ENCODE data around the gene TMEM203. TPM values are rescaled to one million over a fixed set of nuclear protein-coding genes. Genes with fewer than 3 reads are reported as not detected.

The TMEM203 gene
- total and polyA plus RNA-seq, 2 of the 4 experiments (the other 2 are of a cell fraction) = 18.8 to 40.6 TPM

GRCh38 chr9:137193771-137194170, 11.7 kb downstream of the TMEM203 start:
- ChIA-PET CTCF (no interaction called here), POLR2A (ENCODE audit: unreplicated experiment) (no interaction called here)
- Histone ChIP-seq H2AK9ac (replicated peaks; ENCODE audit: low read depth, low read length, poor library complexity) (no peak overlapping the region), H4K20me1 (ENCODE audit: insufficient read depth, low read length) (peaks cover 43% of the 10 kb centered on the region), H3K79me1 (ENCODE audit: low read depth in 1 of 2, low read length in 2 of 2) (peaks cover 10 to 76% of the 10 kb centered on the region in 2 experiments), H4K91ac (ENCODE audit: insufficient read depth, low read depth, low read length) (no peak overlapping the region), H3K27me3 (ENCODE audit: control insufficient read depth, insufficient read depth, low read length) (no peaks in the 10 kb centered on the region), H2BK120ac (ENCODE audit: low read depth, low read length) (no peak overlapping the region), H2BK20ac (ENCODE audit: low read depth, low read length) (no peak overlapping the region), H3K4ac (ENCODE audit: low read depth, low read length) (no peak overlapping the region), H3K4me1 (ENCODE audit: control insufficient read depth, insufficient read depth, low read length) (peaks cover 18% of the 10 kb centered on the region), H3K4me3 (ENCODE audit: insufficient read depth, low read depth, low read length) (no peak overlapping the region), H2AK5ac (ENCODE audit: low read depth, low read length) (no peak overlapping the region), H3K14ac (replicated peaks; ENCODE audit: low read depth, low read length) (no peak overlapping the region), H3K18ac (ENCODE audit: low read depth, low read length) (no peak overlapping the region), H3K36me3 (ENCODE audit: control insufficient read depth, insufficient read depth, low read length) (peaks cover 26% of the 10 kb centered on the region), H3K9ac (ENCODE audit: low read depth, low read length) (no peak overlapping the region), H3K4me2 (ENCODE audit: low read depth, low read length) (no peak overlapping the region), H3K23ac (ENCODE audit: low read depth, low read length) (no peak overlapping the region), H2BK5ac (ENCODE audit: low read depth, low read length, poor library complexity, severe bottlenecking) (no peak overlapping the region), H2BK15ac (ENCODE audit: low read depth, low read length) (no peak overlapping the region), H3K27ac (ENCODE audit: insufficient read depth, low read length) (no peak overlapping the region), H4K5ac (ENCODE audit: low read depth, low read length) (no peak overlapping the region), H3K9me1 (ENCODE audit: insufficient read depth, low read length) (no peaks in the 10 kb centered on the region), H3K56ac (ENCODE audit: extremely low read depth, insufficient read depth, low read length) (no peak overlapping the region), H2AFZ (replicated peaks; ENCODE audit: low read length, poor library complexity) (no peak overlapping the region), H3K9me3 (ENCODE audit: control insufficient read depth, insufficient read depth, low read length) (no peaks in the 10 kb centered on the region), H4K8ac (ENCODE audit: low read depth in 2 of 2, low read length in 2 of 2) (no peak overlapping the region)
- DNase-seq (no peak), ATAC-seq (ENCODE audit: low read depth) (no peak)
- no TSS peak for BruUV-seq (replicated peaks)
- intact Hi-C loops (cut with micrococcal nuclease) = no loop called here
- 90% methylated on average over 2 of the region's 14 CpGs; no CpG with 5 or more reads in 1 of the 2 experiments for WGBS, 2 experiments (ENCODE audit: extremely low coverage in 2 of 2, insufficient read length in 1 of 2)
- in situ Hi-C loops (cut with MboI; ENCODE audit: low sequenced_read_pairs) = no loop called here
- dilution Hi-C loops (cut with HindIII; ENCODE audit: low sequenced_read_pairs, unreplicated experiment) = no loop called here
- no peak for TF ChIP-seq NFE2L2 (IDR thresholded peaks at IDR 0.05; ENCODE audit: low read depth, low read length)

Data from IMR-90 (cell line).